SK-N-SH treated with all-trans-retinoic acid at 6 μM for 48 hours (cell line): Measurements from ENCODE around the gene GPRIN1.

Source experiments
- CSRNP3 ChIP-seq: fragments of 250-450 bp; sonication (Bioruptor Pico); IDR thresholded peaks from 2 replicates; pipeline ENCODE4 v1.5.1; 2021; ENCODE audit warnings: mild to moderate bottlenecking, moderate library complexity
- ISL1 ChIP-seq: fragments of 250-450 bp; sonication (Bioruptor Pico); IDR thresholded peaks from 2 replicates; pipeline ENCODE4 v2.1.2; 2022; ENCODE audit warnings: mild to moderate bottlenecking, moderate library complexity
- OSR1 ChIP-seq: fragments of 250-450 bp; sonication (Bioruptor Pico); IDR thresholded peaks from 2 replicates; pipeline ENCODE4 v1.8.0; 2022; ENCODE audit warnings: moderate library complexity, mild to moderate bottlenecking, inconsistent platforms
- RARB ChIP-seq: fragments of 250-450 bp; sonication (Bioruptor Pico); IDR thresholded peaks from 2 replicates; pipeline ENCODE4 v1.8.0; 2021; ENCODE audit warnings: mild to moderate bottlenecking, moderate library complexity
- TOX ChIP-seq: fragments of 250-450 bp; sonication (Bioruptor Pico); IDR thresholded peaks from 2 replicates; pipeline ENCODE4 v1.8.0; 2021; ENCODE audit warnings: mild to moderate bottlenecking, moderate library complexity, borderline replicate concordance
- ZNF70 ChIP-seq: fragments of 450-650 bp; formaldehyde crosslinking; IDR thresholded peaks from 2 replicates; pipeline ENCODE4 v1.5.0; 2020; ENCODE audit warnings: mild to moderate bottlenecking, moderate library complexity
- TF ChIP-seq, protein P1 (sequence below): fragments of 250-450 bp; sonication (Bioruptor Pico); IDR thresholded peaks from 2 replicates; pipeline ENCODE4 v1.5.1; 2020; ENCODE audit warnings: low read depth, mild to moderate bottlenecking, moderate library complexity

DNA sequence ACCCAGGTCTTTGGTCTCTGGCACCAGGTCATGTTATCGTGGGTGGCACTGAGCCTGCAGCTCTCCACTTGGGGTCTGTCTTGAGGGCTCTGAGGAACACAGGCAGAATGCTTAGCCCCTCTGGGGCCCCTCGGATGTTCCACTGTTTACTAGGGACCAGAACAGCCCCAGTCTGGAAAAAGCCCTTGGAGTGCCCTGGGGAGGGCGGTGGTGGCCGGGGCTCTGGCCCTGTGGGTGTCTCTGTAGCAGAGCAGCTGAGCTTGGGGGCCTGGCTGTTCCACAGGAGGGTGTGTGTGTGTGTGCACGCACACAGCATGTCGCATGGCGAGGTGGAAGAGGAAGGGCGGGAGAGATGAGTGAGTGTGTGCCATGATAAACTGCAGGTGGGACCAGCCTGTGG, 15.4 kb downstream of the GPRIN1 start:
- no peak for TF ChIP-seq RARB
- TF ChIP-seq, protein P1, sequence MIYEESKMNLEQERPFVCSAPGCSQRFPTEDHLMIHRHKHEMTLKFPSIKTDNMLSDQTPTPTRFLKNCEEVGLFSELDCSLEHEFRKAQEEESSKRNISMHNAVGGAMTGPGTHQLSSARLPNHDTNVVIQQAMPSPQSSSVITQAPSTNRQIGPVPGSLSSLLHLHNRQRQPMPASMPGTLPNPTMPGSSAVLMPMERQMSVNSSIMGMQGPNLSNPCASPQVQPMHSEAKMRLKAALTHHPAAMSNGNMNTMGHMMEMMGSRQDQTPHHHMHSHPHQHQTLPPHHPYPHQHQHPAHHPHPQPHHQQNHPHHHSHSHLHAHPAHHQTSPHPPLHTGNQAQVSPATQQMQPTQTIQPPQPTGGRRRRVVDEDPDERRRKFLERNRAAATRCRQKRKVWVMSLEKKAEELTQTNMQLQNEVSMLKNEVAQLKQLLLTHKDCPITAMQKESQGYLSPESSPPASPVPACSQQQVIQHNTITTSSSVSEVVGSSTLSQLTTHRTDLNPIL (CRISPR knock-in tag): no peak
- no peak for TF ChIP-seq ISL1 (CRISPR knock-in tag)
- no peak for TF ChIP-seq TOX
- TF ChIP-seq ZNF70: no peak
- TF ChIP-seq OSR1 (CRISPR knock-in tag): no peak
- TF ChIP-seq CSRNP3 (CRISPR knock-in tag): no peak
